Measurements from ENCODE around the gene BAIAP2L1. TPM values are rescaled to one million over a fixed set of nuclear protein-coding genes. Genes with fewer than 3 reads are reported as not detected.
"Not testable (repeated sequence)": the region's sequence is repeated elsewhere in the genome, so short reads cannot be mapped to it uniquely, and the experiment has no call there.

BAIAP2L1 gene
- total RNA-seq, 4 donors from 2014 or later, result 15.3 to 28.2 (median 19.8) TPM

DNA sequence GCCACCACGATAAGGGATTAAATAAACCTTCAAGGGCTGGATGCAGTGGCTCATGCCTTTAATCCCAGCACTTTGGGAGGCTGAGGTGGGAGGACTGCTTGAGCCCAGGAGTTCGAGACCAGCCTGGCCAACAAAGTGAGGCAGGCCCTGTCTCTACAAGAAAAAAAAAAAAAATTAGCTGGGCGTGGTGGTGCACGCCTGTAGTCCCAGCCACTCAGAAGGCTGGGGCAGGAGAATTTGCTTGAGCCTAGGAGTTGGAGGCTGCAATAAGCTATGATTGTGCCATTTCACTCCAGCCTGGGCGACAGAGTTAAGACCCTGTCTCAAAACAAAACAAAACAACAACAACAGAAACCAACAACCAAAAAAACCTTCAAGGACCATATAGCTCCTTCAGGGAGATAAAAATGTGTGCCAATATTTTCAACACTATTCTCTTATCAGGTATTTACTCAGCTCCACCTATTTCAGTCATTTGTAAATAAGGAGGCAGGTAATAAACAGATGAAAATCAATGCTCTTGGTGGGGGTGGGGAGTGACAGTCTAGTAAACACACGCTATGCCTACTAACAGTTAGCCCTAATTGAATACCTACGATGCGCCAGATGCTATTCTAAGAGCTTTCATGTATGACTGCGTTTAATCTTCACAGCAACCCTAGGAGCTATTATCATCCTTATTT is 13.2 kb downstream of the BAIAP2L1 start:
- intact Hi-C loops (cut with DNase I), result no loop called here
- H3K27ac ChIP-seq, result no peak overlapping the region
- H3K27me3 ChIP-seq, result no peaks in the 10 kb centered on the region
- no peak overlapping the region for H3K4me3 ChIP-seq (replicated peaks in 1 of 3)
- TF ChIP-seq, protein P1, sequence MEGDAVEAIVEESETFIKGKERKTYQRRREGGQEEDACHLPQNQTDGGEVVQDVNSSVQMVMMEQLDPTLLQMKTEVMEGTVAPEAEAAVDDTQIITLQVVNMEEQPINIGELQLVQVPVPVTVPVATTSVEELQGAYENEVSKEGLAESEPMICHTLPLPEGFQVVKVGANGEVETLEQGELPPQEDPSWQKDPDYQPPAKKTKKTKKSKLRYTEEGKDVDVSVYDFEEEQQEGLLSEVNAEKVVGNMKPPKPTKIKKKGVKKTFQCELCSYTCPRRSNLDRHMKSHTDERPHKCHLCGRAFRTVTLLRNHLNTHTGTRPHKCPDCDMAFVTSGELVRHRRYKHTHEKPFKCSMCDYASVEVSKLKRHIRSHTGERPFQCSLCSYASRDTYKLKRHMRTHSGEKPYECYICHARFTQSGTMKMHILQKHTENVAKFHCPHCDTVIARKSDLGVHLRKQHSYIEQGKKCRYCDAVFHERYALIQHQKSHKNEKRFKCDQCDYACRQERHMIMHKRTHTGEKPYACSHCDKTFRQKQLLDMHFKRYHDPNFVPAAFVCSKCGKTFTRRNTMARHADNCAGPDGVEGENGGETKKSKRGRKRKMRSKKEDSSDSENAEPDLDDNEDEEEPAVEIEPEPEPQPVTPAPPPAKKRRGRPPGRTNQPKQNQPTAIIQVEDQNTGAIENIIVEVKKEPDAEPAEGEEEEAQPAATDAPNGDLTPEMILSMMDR (IDR thresholded peaks at IDR 0.05), result no peak
- no peak for TF ChIP-seq POLR2A (IDR thresholded peaks at IDR 0.05)
- 87 to 94% methylated on average over 9 of the region's 9 CpGs for WGBS, 2 donors
- H3K4me1 ChIP-seq, result no peaks in the 10 kb centered on the region
- H3K36me3 ChIP-seq, result no peaks in the 10 kb centered on the region
- H3K9me3 ChIP-seq, result no peaks in the 10 kb centered on the region
- DNase-seq, result no peak

DNA sequence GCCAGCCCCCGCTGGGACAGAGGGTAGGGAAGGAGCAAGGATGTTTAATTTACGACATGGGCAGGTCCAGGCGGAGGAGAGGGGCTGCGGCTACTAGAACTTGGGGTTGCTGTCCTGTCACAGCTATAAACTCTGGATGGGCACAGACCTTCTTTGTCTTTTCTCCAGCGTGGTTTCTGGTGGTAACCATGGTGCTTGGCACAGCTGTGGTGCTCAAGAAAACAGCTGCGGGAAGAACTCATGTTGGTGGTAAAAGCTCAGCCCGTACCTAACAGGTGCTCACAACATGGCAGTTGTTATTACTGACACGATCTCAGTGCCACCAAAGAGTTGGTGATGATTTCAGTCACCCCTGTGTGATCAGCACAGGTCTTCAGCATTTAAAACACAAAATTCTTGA is 13.8 kb downstream of the BAIAP2L1 start:
- DNase-seq, result no peak
- WGBS, 2 donors, result 86 to 93% methylated on average over 8 of the region's 8 CpGs
- no peak for TF ChIP-seq POLR2A (IDR thresholded peaks at IDR 0.05)
- TF ChIP-seq, protein P1 (IDR thresholded peaks at IDR 0.05), result no peak
- no peaks in the 10 kb centered on the region for H3K4me1 ChIP-seq
- intact Hi-C loops (cut with DNase I), result no loop called here
- no peaks in the 10 kb centered on the region for H3K36me3 ChIP-seq
- no peak overlapping the region for H3K4me3 ChIP-seq (replicated peaks in 1 of 3)
- no peaks in the 10 kb centered on the region for H3K27me3 ChIP-seq
- H3K27ac ChIP-seq, result no peak overlapping the region
- no peaks in the 10 kb centered on the region for H3K9me3 ChIP-seq

DNA sequence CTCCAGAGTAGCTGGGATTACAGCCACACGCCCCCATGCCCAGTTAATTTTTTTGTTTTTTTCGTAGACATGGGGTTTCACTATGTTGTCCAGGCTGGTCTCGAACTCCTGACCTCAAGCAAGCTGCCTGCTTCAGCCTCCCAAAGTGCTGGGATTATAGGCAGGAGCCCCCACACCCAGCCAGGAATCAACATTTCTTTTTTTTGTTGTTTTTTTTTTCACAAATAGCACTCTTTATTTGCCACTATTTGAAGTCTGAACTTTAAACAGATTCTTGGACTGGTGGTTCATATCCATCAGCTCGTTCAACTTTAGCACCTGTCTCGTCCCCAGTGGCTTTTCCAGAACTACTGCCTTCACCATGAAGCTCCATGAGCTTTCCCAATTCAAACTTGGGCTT is 15.4 kb downstream of the BAIAP2L1 start:
- 84 to 95% methylated on average over 5 of the region's 5 CpGs for WGBS, 2 donors
- intact Hi-C loops (cut with DNase I), result not testable (repeated sequence)

DNA sequence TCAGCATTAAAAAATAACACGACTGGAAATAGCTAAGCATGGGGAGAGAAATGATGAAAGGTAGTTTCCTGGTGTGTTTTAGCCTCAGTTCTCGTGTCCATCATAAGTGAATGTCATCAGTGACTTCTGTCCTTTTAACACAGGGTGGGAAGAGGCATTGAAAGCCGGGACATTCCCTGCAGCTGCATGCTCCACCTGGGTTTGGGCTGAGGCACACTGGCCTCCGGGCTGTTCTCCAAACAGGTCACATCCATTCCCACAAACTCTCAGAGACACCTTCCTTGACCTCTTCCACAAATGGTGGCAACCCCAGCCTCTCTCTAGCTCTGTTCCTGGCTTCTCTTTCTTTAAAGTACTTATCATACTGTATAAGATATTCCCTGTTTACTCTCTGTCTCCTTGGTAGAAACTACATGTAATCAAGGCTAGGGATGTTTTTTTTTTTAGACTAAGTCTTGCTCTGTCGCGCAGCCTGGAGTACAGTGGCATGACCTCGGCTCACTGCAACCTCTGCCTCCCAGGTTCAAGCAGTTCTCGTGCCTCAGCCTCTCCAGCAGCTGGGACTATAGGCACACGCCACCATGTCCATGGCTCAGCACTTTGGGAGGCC is 22.6 kb downstream of the BAIAP2L1 start:
- Histone ChIP-seq H3K27me3 (no peaks in the 10 kb centered on the region), H3K4me3 (replicated peaks in 1 of 3) (no peak overlapping the region), H3K27ac (no peak overlapping the region), H3K9me3 (no peaks in the 10 kb centered on the region), H3K36me3 (no peaks in the 10 kb centered on the region), H3K4me1 (no peaks in the 10 kb centered on the region)
- TF ChIP-seq, protein P1 (IDR thresholded peaks at IDR 0.05), result no peak
- no peak for TF ChIP-seq POLR2A (IDR thresholded peaks at IDR 0.05)
- no peak for DNase-seq
- 79 to 86% methylated on average over 9 of the region's 9 CpGs for WGBS, 2 donors
- intact Hi-C loops (cut with DNase I), result no loop called here

More for the DNA sequence above, 15.4 kb downstream of the BAIAP2L1 start:
- not testable (repeated sequence) for H3K4me3 ChIP-seq (replicated peaks in 1 of 3); H3K9me3 ChIP-seq; H3K27me3 ChIP-seq; H3K36me3 ChIP-seq; H3K4me1 ChIP-seq; DNase-seq; H3K27ac ChIP-seq

DNA sequence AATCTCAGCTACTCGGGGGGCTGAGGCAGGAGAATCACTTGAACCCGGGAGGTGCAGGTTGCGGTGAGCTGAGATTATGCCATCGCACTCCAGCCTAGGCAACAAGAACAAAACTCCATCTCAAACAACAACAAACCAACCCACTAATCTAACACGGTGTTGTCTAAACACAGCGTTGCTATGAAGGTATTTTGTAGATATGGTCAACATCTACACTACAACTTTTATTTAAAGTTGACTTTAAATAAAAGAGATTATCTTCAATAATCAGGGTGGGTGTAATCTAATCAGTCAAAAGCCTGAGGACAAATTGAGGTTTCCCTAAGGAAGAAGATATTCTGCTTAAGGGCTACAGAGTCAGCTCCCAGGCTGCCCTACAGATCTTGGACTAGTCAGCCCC is 24.2 kb downstream of the BAIAP2L1 start:
- H3K36me3 ChIP-seq, result no peaks in the 10 kb centered on the region
- intact Hi-C loops (cut with DNase I), result no loop called here
- H3K27me3 ChIP-seq, result no peaks in the 10 kb centered on the region
- TF ChIP-seq, protein P1 (IDR thresholded peaks at IDR 0.05), result no peak
- TF ChIP-seq POLR2A (IDR thresholded peaks at IDR 0.05), result no peak
- no peak for DNase-seq
- no peaks in the 10 kb centered on the region for H3K9me3 ChIP-seq
- no peaks in the 10 kb centered on the region for H3K4me1 ChIP-seq
- WGBS, 2 donors, result 93 to 98% methylated on average over 6 of the region's 6 CpGs
- H3K27ac ChIP-seq, result no peak overlapping the region
- no peak overlapping the region for H3K4me3 ChIP-seq (replicated peaks in 1 of 3)

Measured in thyroid gland (tissue), 4 donors.